ENCODE data around the gene ZNF182. TPM values are rescaled to one million over a fixed set of nuclear protein-coding genes. Genes with fewer than 3 reads are reported as not detected.
"Not testable (repeated sequence)": the region's sequence is repeated elsewhere in the genome, so short reads cannot be mapped to it uniquely, and the experiment has no call there.

ZNF182 gene
- total RNA-seq = 1 to 10 TPM; 3.4 TPM
- long read RNA-seq, partial matches to known transcripts = 0 of 2 reads
- long read RNA-seq, other reads (novel, unspliced or antisense) = 2 of 2 reads

GRCh38 chrX:48003758-48004457 lies at the start of gene ZNF182:
Gene ZNF182, minus strand, starts transcription at chrX:48003989. Its CDS starts 1,380 bp downstream, at chrX:48002609.
- DNase-seq (peak; percentile 90 to 93), ATAC-seq (peak; percentile 95)
- intact Hi-C loops (cut with DNase I, micrococcal nuclease) = no loop called here

- ATAC-seq = no peak
These were observed 43.1 kb upstream of the ZNF182 start for GRCh38 chrX:48046846-48047245.

GRCh38 chrX:48045410-48046311 lies 41.9 kb upstream of the ZNF182 start:
- DNase-seq (no peak), ATAC-seq (no peak)
- intact Hi-C loops (cut with DNase I, micrococcal nuclease) = no loop called here

More at GRCh38 chrX:48046846-48047245, 43.1 kb upstream of the ZNF182 start:
- intact Hi-C loops (cut with DNase I, micrococcal nuclease) = no loop called here
- no peak for DNase-seq

- ATAC-seq (no peak), DNase-seq (no peak)
- intact Hi-C loops (cut with DNase I, micrococcal nuclease) = no loop called here
These were observed 39.3 kb upstream of the ZNF182 start for GRCh38 chrX:48043056-48043455.

GRCh38 chrX:48035891-48036290 lies 32.1 kb upstream of the ZNF182 start:
- DNase-seq (no peak), ATAC-seq (no peak)
- intact Hi-C loops (cut with DNase I, micrococcal nuclease) = no loop called here

- ATAC-seq = peak; percentile 55
- intact Hi-C loops (cut with DNase I, micrococcal nuclease); DNase-seq: not testable (repeated sequence)
These were observed 26.9 kb upstream of the ZNF182 start for GRCh38 chrX:48030641-48031173.

- ATAC-seq = no peak
- intact Hi-C loops (cut with DNase I, micrococcal nuclease) = no loop called here
- DNase-seq = no peak
These were observed 26.4 kb upstream of the ZNF182 start for GRCh38 chrX:48030237-48030636.

- intact Hi-C loops (cut with DNase I, micrococcal nuclease) = loop anchor here (10.0 kb wide), 2 partner anchors 173 to 193 kb away; partner anchors contain the start of gene ZNF81 (in 1 of the 2)
- DNase-seq = no peak
- ATAC-seq = no peak
These were observed 24.3 kb upstream of the ZNF182 start for GRCh38 chrX:48028091-48028490.

- intact Hi-C loops (cut with DNase I, micrococcal nuclease) = loop anchor here (10.0 kb wide), 2 partner anchors 173 to 193 kb away; partner anchors contain the start of gene ZNF81 (in 1 of the 2)
These were observed 23.8 kb upstream of the ZNF182 start for GRCh38 chrX:48027545-48027944.

GRCh38 chrX:48025561-48025960 lies 21.8 kb upstream of the ZNF182 start:
- intact Hi-C loops (cut with DNase I, micrococcal nuclease) = loop anchor here (10.0 kb wide), 2 partner anchors 171 to 191 kb away; partner anchors contain the start of gene ZNF81 (in 1 of the 2)

More at GRCh38 chrX:48027545-48027944, 23.8 kb upstream of the ZNF182 start:
- ATAC-seq, DNase-seq: not testable (repeated sequence)

GRCh38 chrX:48022738-48023137 lies 18.9 kb upstream of the ZNF182 start:
- no peak for ATAC-seq
- intact Hi-C loops (cut with DNase I, micrococcal nuclease) = loop anchor here (10.0 kb wide), 2 partner anchors 168 to 188 kb away; partner anchors contain the start of gene ZNF81 (in 1 of the 2)

More at GRCh38 chrX:48025561-48025960, 21.8 kb upstream of the ZNF182 start:
- ATAC-seq = peak; percentile 62
- peak in 1 of 2 donors; percentile 28 for DNase-seq

GRCh38 chrX:48022100-48022499 lies 18.3 kb upstream of the ZNF182 start:
- intact Hi-C loops (cut with DNase I, micrococcal nuclease) = loop anchor here (10.0 kb wide), 2 partner anchors 167 to 187 kb away; partner anchors contain the start of gene ZNF81 (in 1 of the 2)
- no peak for ATAC-seq
- DNase-seq = no peak

More at GRCh38 chrX:48022738-48023137, 18.9 kb upstream of the ZNF182 start:
- no peak for DNase-seq

- ATAC-seq = peak; percentile 81
- peak; percentile 66 to 85 for DNase-seq
- intact Hi-C loops (cut with DNase I, micrococcal nuclease) = loop anchor here (10.0 kb wide), 2 partner anchors 166 to 186 kb away; partner anchors contain the start of gene ZNF81 (in 1 of the 2)
These were observed 17.5 kb upstream of the ZNF182 start for GRCh38 chrX:48021026-48021900.

GRCh38 chrX:48020472-48020871 lies 16.7 kb upstream of the ZNF182 start:
- ATAC-seq = peak; percentile 21
- not testable (repeated sequence) for DNase-seq
- intact Hi-C loops (cut with DNase I, micrococcal nuclease) = loop anchor here (10.0 kb wide), 2 partner anchors 166 to 186 kb away; partner anchors contain the start of gene ZNF81 (in 1 of the 2)

GRCh38 chrX:48019892-48020291 lies 16.1 kb upstream of the ZNF182 start:
- not testable (repeated sequence) for DNase-seq, ATAC-seq
- intact Hi-C loops (cut with DNase I, micrococcal nuclease) = loop anchor here (10.0 kb wide), 2 partner anchors 165 to 185 kb away; partner anchors contain the start of gene ZNF81 (in 1 of the 2)

GRCh38 chrX:48016583-48017310 lies 13.0 kb upstream of the ZNF182 start:
- intact Hi-C loops (cut with DNase I, micrococcal nuclease); ATAC-seq; DNase-seq: not testable (repeated sequence)
